MV-4-11 (cell line): ENCODE data around the gene NUDT12.
A peak's percentile ranks its signal among the peaks of the same experiment; 100 is the strongest.

Experiments used
- DNase-seq: peaks from one replicate; lab custom pipeline; 2025; lab: John Stamatoyannopoulos, UW

The NUDT12 gene

DNA sequence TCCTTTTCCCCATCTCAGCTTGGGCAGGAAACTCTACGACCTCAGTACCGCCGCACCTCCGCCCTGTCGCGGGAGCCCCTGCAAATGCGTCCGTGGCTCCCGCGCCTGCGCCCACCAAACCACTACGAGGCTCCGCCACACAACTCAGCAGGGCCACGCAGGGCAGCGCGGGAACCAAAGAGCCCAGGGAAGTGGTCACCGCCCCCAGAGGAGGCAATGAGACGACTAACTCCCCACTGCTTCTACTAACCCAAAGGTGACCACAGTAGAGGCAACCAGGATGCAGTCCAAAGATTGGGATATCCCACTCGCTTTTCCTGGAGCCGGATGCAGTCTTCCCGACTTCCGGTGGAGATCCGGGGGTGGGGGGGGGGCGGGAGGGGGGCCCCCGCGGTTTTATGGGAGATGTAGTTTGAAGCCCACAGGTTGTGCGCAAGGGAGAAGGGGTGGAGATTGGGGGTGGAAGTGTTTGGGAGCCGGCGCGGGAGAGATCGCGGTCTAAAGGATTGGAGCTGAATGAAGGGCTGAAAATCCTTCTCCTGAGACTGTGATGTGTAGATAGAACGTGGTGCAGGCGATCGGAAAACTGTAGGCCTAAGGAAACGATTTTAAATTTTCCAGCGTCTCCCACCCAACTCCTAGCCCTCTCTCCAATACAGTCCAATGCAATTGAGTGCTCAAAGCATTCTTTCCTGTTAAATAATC, at the start of gene NUDT12:
Gene NUDT12 (minus strand): TSS at position 337 of the 705 bp plus-strand sequence. CDS start 2,541 bp downstream, outside the sequence.
- DNase-seq, result peak; percentile 44

GRCh38 chr5:103607346-103607745, 44.8 kb upstream of the NUDT12 start:
- DNase-seq, result no peak

GRCh38 chr5:103605277-103605676, 42.7 kb upstream of the NUDT12 start:
- DNase-seq, result no peak

- no peak for DNase-seq
These were observed 39.8 kb upstream of the NUDT12 start for GRCh38 chr5:103602438-103602837.

DNA sequence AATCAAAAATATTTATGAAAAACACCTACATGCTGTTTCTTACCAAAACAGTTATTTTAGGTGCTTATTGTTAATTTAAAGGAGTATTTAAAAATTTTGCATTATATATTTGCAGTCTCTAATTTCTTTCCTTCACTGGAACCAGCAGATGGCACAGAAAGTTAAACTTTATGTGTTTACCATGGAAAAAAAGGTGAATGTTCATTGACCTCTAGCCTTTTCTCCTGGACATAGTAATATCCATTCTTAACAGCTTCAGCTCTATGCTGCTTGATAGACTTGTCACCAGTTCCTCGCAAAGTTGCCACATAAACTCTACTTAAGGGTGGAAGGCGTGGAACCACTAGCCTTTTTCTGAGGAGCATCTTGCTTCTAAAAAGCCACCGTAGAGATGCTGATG, 38.7 kb upstream of the NUDT12 start:
- DNase-seq, result no peak

DNA sequence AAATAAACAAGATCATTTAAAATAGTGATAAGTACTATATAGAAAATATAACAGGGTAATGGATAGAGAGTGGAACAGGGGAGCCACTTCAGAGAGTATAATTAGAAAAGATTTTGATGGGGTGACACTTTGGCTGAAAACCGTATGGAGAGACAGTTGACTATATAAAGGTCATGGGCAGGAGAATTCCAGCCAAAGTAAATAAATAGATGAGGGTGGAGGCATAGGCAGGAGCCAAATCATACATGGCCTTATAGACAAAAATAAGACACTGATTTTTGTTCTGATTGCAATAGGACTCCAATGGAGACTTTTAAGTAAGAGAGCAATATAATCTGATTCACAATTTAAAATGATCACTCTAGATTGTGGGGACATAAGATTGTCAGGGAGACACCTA, 37.5 kb upstream of the NUDT12 start:
- DNase-seq, result no peak

DNA sequence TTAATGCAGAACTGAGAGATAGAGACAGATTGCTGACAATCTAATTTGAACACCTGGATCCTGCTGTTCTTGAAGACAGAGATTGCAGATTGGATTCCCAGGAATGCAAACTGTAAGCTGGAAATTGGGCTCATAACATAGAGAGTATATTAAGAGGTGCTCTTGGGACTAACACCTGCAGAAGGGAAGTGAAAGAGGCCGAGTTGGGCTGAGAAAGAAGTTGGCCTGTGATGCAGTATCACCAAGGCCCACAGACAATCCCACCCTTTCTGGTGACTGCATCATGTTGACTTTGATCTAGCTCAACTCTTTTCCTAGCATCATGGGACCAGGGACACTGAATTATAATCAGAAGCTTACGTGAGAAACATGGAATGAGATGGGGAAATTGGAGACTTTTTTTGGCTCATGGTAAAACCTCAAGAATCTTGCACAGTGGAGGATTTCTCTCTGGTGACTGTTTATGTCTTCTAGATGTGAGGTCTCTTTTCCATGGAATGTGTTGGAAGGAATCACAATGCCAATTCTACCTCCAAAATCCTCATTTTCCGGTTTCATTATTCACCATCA, 36.5 kb upstream of the NUDT12 start:
- no peak for DNase-seq

- DNase-seq, result no peak
These were observed 27.6 kb upstream of the NUDT12 start for GRCh38 chr5:103590221-103590620.

DNA sequence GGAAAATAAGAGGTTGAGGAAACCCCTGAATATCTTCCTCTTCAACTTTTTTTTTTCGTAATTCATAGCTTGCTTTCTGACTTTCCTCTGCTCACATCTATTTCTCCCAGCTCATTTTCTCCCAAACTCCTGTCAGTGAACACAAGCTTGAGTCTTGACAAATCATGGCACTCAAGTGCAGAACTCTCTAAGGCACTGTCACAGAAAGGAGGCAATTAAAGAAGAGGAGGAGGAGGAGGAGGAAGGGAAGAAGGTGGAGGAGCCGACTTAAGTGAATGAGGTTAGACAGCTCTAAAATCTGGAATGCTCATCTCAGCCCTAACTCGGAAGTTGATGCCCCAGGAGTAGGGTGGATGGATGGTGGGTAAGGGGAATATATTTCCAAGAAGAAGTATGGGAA, 27.2 kb upstream of the NUDT12 start:
- DNase-seq, result no peak

DNA sequence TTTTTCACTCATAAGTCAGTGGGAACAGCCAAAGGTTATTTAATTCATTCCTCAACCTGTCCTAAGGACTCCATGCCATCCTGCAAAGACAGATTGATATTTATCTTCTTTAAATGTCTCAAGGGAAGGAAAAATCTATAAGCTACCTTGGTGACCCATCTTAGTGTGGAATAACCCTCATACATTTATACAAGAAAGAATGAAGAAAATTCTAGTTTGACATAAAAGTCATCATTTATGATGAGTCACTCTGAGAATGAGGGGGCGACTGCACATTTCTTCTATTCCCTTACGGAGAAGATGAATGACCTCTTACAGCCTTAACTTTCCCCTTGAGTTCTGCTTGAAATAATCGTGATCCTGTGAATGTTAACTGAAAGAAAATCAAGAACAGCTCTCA, 26.8 kb upstream of the NUDT12 start:
- DNase-seq, result no peak

GRCh38 chr5:103587185-103587748, 24.7 kb upstream of the NUDT12 start:
- peak; percentile 2 for DNase-seq

- DNase-seq, result peak; percentile 19
These were observed 19.8 kb upstream of the NUDT12 start for GRCh38 chr5:103582364-103582763.

- DNase-seq, result no peak
These were observed 10.8 kb upstream of the NUDT12 start for GRCh38 chr5:103573411-103573810.

- DNase-seq, result no peak
These were observed 9.9 kb upstream of the NUDT12 start for GRCh38 chr5:103572454-103572853.

DNA sequence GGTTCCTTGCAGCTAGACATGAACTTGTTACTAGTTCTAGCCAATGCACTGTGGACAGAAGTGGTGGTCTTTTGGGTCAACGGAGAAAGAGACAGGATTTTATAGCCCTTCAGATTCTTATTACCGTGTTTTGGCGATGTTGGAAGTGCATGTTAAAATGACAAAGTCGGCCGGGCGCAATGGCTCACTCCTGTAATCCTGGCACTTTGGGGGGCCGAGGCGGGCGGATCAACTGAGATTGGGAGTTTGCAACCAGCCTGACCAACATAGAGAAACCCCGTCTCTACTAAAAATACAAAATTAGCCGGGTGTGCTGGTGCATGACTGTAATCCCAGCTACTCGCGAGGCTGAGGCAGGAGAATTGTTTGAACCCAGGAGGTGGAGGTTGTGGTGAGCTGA, 9.1 kb upstream of the NUDT12 start:
- DNase-seq, result no peak

- DNase-seq, result no peak
These were observed 6.9 kb upstream of the NUDT12 start for GRCh38 chr5:103569313-103570060.

DNA sequence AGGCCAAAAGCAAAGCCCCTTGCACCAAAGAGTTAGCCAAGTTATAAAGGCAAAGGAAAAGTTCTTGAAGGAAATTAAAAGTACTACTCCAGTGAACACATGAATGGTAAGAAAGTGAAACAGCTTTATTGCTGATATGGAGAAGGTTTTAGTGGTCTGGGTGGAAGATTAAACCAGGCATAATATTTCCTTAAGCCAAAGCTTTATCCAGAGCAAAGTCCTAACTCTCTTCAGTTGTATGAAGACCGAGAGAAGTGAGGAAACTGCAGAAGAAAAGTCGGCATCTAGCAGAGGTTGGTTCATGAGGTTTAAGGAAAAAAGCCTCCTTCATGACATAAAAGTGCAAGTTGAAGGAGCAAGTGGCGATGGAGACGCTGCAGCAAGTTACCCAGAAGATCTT, 3.1 kb upstream of the NUDT12 start:
- no peak for DNase-seq

- DNase-seq, result no peak
These were observed 720 bp downstream of the NUDT12 start for GRCh38 chr5:103561685-103562452.

DNA sequence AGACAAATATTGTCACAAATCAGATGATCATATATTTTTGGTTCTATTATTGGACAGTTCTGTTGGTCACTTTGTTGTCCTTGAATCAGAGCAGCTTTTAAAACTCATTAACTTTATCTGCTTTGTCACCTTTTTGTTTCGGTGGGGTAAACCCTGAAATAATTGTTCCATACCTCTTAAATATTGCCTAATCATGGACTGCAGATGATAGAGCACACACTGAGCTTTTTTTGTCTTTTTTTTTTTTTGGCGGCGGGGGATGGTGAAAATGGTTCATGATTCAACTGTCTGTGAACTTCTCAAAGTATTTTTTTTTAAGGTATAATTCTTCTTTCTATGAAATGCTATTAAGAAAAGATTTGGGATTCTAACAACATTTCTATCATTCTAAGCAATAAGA, 1.8 kb downstream of the NUDT12 start:
- DNase-seq, result no peak

DNA sequence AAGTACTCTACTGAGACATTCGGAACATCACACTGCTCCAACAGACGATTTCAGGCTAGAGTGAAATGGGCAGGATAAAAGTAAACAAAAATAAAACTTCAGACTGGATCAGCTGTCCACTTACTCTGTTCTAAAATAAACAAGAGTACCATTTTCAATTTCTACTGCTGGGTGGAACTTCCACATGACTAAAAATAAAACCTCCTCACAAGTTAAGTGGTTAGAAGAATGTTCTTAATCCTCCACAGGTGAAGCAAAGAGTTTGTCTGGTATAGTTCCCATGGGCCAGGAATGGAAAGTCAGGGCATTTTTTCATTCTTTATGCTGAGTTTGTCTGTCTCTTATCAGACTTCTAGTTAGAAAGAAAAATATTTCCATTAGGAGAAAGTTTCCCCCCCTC, 15.7 kb downstream of the NUDT12 start:
- no peak for DNase-seq

DNA sequence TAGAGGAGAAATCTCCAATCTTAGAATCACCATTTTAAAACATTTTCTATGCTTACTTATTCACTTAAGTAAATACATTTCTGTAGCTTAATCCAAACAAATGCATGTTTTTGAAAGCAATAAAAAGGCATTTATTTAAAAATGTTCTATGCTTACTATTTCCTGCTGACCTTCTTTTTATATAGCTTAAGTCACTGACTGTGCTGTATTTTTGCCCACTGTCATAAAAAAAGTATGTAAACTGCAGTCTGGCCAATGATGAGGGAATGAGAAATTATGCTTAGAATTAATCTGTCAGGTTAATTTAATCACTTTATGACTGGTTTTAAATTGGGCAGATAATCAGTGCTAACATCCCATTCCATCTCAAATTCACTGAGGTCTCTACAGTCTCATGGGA, 20.1 kb downstream of the NUDT12 start:
- no peak for DNase-seq

- DNase-seq, result no peak
These were observed 21.0 kb downstream of the NUDT12 start for GRCh38 chr5:103541569-103541968.
